Measurements from ENCODE around the gene EXOC6. TPM values are rescaled to one million over a fixed set of nuclear protein-coding genes. Genes with fewer than 3 reads are reported as not detected.
A peak's percentile ranks its signal among the peaks of the same experiment; 100 is the strongest.

Gene EXOC6
- total RNA-seq, 1 donor from 2014 or later = 43.8 TPM

- no peak for DNase-seq (ENCODE audit: low spot score)
Measured at GRCh38 chr10:93015722-93016121, 167.4 kb downstream of the EXOC6 start.

DNA sequence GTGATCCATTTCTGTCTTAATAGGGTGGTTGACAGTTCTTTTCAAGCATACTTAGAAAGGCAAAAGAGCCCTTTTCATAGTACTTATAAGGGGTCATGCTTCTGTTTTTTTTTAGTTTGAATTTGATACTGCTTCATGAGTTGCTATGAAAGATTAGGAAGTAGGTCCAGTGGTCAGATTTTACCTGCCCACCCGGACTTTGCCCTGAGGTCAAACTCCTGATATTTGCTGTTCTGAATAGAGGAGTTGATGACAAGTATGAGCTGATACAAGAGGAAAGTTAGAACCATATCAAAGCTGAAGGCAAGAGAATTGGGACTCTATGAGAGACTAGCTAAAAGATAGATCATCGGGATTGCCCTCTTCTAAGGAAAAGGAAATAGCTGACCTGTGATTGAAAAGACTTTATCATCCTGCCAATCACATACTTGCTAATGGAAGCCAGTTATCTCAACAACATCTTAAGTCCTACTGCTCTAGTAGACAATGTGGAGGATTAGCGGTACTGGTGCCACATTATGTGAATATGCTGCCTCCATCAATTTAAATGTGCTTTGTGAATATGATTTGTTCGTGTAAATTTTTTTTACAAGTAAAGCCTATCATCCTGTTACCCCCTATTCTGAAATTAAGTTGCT, 174.8 kb downstream of the EXOC6 start:
- DNase-seq (ENCODE audit: low spot score) = no peak

GRCh38 chr10:93026072-93026471, 177.8 kb downstream of the EXOC6 start:
- DNase-seq (ENCODE audit: low spot score) = no peak

DNA sequence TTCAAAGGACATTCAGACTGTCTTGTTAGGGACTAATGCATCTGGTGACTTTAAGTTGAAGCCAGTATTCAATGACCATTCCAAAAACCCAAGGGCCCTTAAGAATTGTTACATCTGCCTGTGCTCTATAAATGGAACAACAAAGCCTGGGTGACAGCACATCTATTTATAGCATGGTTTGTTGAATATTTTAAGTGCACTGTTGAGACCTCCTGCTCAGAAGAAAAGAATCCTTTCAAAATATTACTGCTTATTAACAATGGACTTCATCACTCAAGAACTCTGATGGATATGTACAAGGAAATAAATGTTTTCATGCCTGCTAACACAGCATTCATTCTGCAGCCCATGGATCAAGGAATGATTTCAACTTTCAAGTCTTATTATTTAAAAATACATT, 179.2 kb downstream of the EXOC6 start:
- DNase-seq (ENCODE audit: low spot score) = no peak

DNA sequence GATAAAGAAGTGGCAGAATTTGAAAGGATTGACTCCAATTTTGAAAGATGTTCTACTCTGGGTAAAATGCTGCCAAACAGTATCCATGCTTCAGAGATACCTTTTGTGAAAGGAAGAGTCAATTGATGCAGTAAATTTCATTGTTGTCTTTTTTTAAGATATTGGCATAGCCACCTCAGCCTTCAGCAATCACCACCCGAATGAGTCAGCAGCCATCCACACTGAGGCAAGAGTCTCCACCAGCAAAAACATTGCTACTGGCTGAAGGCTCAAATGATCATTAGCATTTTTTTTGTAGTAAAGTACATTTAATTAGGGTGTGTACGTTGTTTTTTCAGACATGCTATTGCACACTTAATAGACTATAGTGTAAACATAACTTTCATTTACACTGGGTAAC, 180.6 kb downstream of the EXOC6 start:
- no peak for DNase-seq (ENCODE audit: low spot score)

DNA sequence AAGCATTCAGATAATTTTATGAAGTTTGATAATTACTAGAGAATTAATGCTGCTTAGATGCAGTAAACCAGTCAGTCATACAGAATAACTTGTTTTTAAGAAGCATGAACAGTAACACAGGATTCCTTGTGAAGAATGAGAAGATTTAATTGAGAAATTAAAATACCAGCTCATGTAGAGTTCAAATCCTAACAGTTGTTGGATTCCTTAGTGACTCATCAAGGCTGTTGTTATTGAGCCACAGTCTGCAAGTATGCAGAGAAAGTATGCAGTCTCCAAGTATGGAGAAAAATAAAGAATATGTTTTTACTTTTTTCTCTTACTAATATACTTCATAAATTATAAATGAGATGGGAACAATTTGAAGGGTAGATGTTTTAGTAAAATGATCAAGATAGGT, 182.1 kb downstream of the EXOC6 start:
- DNase-seq (ENCODE audit: low spot score) = peak; percentile 61

DNA sequence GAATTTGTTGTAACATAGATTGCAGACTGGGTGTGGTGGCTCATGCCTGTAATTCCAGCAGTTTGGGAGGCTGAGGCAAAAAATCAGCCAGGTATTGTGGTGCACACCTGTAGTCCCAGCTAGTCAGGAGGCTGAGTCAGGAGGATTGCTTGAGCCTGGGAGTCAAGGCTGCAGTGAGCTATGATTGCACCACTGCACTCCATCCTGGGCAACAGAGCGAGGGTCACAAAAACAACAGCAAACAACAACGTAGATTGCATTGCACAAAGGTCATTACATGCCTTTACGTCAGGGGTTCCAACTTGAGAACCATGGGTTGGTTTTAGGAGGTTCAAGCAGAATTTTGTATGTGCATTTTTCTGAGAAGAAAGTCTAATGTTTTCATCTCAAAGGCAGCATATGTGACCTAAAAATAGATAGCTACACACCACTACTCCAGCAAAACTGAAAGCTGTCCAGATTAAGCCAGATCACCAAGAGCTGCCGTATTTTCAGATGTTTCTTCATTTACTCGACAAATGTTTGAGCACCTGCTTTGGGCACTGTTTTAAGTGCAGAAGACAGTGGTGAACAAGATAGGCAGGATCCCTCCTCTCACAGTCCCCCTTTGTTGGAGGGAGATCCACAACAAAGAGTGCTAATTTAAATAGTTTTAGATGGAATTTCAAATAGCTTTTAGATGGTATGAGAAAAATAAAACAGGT, 183.9 kb downstream of the EXOC6 start:
- peak; percentile 37 for DNase-seq (ENCODE audit: low spot score)

DNA sequence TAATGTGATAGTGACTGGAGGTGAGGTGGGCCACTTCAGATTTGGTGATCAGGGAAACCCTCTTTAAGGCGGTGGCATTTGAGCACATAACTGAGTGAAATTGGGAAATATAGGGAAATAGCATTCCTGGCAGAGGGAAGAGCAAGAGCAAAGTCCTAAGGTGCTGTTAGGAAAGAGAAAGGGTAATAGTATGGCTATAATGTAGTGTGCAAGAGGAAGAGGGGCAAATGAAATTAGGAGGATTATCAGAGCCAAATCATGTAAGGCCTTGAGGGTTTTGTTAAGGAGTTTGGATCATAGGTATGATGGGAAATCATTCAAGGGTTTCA, 184.5 kb downstream of the EXOC6 start:
- no peak for DNase-seq (ENCODE audit: low spot score)

DNA sequence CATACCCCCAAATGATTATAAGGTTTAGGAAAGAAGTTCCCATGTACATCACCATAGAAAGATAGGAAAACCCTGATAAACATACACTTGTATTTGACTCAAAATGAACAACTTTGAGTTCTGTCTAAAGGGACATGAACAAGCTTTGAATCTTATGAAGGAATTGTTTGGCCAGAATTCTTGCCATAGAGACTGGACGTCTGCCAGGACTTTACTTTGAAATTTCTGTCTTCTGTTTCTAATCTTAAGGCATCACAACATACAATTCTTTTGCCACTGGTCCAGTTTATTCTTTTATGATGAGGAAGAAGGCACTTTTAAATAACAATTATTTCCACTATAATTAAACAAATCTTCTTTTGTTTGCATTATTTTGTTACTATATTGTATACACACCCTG, 186.1 kb downstream of the EXOC6 start:
- peak; percentile 23 for DNase-seq (ENCODE audit: low spot score)

GRCh38 chr10:93039110-93039509, 190.8 kb downstream of the EXOC6 start:
- DNase-seq (ENCODE audit: low spot score) = no peak

GRCh38 chr10:93039721-93040120, 191.4 kb downstream of the EXOC6 start:
- peak; percentile 7 for DNase-seq (ENCODE audit: low spot score)

DNA sequence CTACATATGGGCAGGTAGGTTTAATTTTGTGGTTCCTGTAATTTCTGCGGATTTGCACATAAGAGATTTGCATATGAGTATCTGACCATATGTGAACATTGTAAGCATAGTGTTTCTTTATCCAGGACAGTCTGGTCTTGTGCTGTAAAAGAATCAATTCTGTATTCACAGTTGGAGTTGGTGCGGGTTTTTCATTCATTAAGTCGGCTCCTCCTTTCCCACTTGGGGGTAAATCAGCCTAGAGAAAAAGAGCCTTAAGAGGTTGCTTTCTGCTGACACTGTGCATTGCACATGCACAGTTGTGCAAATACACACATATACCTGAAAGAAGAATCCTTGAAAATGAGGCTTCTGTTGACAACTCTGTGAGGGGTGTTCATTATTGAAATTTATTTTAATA, 206.2 kb downstream of the EXOC6 start:
- no peak for DNase-seq (ENCODE audit: low spot score)

- DNase-seq (ENCODE audit: low spot score) = no peak
Measured at GRCh38 chr10:93058139-93058538, 209.8 kb downstream of the EXOC6 start.

GRCh38 chr10:93059975-93060886, 211.9 kb downstream of the EXOC6 start, which contains the start of gene CYP26C1:
CYP26C1 (plus strand) TSS chr10:93060798; CDS start chr10:93061264, 466 bp downstream.
- DNase-seq (ENCODE audit: low spot score) = no peak

DNA sequence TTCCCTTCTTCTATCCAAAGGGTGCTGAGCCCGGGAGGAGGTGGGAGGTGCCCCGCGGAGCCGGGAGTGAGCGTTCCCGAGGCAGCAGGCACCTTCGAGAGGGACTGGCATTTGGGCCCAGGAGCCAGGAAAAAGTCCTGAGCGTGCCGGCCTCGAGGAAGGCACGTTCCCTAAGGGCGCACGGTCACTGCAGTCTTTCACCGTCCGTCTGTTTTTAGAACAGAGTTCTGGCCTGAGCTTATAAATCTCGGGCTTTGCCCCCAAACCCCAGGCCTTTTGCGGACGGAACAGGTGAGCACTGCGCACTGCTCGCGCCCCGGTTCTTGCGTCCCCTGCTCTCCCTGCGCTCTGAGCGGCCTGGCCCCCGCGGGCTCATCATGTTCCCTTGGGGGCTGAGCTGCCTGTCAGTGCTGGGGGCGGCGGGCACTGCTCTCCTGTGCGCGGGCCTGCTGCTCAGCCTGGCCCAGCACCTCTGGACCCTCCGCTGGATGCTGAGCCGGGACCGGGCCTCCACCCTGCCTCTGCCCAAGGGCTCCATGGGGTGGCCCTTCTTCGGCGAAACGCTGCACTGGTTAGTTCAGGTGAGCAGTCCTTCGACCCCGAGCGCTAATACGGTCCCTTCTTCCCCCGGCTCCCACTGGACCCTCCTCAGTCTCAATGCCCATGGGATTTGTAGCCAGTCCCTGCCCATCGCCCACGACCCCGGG, 212.7 kb downstream of the EXOC6 start:
- no peak for DNase-seq (ENCODE audit: low spot score)

DNA sequence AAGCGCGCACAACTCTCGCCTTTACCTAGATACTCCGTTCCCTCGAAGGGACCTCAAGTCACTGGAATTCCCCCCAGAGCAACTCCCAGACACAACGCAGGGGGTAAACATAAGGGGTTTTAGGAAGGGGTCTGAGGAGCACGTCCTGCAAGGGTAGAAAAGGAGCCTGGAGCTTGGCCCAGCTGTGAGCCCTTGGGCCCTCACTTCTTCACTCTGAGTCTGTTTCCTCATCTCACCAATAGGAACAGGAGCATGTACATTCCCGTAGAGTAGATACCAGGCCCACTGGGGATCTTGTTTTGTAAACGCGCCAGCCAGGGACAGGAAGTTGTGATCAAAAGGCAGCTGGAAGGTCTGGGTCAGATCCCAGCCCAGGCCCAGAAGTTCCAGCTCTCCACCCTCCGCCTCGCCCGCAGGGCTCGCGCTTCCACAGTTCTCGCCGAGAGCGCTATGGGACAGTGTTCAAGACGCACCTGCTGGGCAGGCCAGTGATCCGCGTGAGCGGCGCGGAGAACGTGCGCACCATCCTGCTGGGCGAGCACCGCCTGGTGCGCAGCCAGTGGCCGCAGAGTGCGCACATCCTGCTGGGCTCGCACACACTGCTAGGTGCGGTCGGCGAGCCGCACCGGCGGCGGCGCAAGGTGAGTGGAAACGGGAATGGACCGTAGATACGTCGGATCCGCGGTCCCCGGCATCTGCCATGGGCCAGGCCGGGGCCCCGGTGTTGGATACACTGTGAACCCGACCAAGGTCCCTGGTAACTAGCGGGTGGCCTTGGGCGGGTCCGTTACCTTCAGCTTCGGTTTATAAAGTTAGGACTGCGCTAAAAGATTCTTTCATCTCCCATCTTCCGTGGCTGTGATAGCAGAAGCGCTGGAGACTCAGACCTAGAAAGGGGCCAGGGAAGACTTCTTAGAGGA, 213.5 kb downstream of the EXOC6 start:
- no peak for DNase-seq (ENCODE audit: low spot score)

- DNase-seq (ENCODE audit: low spot score) = no peak
Measured at GRCh38 chr10:93062514-93063143, 214.3 kb downstream of the EXOC6 start.

DNA sequence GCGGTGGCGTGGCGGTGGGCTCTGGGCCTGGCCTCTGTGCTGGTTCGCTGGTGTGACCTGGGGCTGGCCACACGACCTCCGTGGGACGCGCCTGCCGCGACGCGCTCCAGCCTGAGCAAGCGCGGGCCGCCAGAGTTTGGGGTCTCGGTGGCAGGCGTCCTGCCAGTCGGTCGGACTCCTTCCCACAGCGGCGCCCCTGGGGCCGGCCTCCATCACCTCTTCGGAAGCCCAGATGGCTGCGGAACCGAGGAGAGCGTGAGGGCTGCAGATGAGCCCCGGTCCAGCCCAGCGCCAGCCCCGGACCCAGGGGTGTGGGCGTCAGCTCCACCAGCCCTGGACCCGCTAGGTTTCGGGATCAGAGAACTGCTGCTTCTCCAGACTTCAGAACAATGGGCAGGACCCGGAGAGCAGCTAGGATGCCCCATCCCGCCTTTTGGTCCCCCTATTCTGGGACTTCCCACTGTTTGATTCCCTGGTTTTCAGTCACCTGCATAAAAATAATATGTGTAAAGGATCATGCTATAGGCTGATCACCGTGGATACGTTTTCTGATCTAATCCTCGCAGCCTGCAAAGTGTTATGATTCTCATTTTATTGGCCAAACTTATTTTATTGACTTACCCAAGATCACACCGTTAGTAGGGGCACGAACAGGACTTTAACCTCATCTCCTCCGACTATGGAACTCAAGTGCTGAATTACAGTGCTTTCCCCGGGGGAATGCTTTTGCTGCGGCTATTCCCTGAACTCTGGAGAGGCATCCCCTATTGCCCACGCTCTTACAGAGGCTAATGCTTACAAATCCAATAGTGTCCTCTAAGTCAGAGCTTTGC, 215.0 kb downstream of the EXOC6 start:
- no peak for DNase-seq (ENCODE audit: low spot score)

- no peak for DNase-seq (ENCODE audit: low spot score)
Measured at GRCh38 chr10:93063977-93064660, 215.8 kb downstream of the EXOC6 start.

All from umbilical cord (tissue), 2 donors.